Astrocyte of the cerebellum (primary cell): ENCODE data around the gene BNIP2.
"Not testable (repeated sequence)": the region's sequence is repeated elsewhere in the genome, so short reads cannot be mapped to it uniquely, and the experiment has no call there.

Experiments used
- DNase-seq: peaks from one replicate; pipeline ENCODE4 v3.0.0-alpha.2; 2011; ENCODE audit warnings: low read depth
- H3K4me3 ChIP-seq: 2 replicates; pipeline ENCODE4 v1.5.1; 2011; ENCODE audit warnings: mild to moderate bottlenecking, low read depth, low read length, moderate library complexity
- in situ Hi-C: cut with HindIII; loops from 2 replicates; pipeline ENCODE4 v1.10.0; 2017; ENCODE audit warnings: low sequenced_read_pairs
- TF ChIP-seq, protein P1 (sequence below): IDR thresholded peaks from 2 replicates; pipeline ENCODE4 v1.5.1; 2012; ENCODE audit warnings: low read length, low read depth, moderate library complexity, mild to moderate bottlenecking; ENCODE audit errors: missing control alignments

Gene BNIP2

DNA sequence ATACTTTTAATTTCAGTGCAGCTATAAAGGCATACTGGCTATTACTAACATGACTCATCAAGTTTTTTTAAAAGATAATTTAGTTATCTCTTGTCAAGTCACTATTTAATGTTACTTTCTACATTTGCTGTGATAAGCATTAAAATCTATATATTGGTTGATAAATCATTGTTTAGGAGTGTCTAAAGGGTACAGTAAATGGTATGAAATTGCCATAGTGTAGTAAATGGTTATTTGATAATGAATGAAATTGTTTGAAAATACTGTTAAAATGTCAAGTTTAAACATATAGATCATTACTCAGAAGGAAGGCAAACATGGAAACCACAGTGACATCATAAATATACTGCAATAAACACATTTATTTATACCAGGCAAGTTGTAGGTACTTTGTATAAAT is 13.2 kb upstream of the BNIP2 start:
- in situ Hi-C loops: no loop called here

DNA sequence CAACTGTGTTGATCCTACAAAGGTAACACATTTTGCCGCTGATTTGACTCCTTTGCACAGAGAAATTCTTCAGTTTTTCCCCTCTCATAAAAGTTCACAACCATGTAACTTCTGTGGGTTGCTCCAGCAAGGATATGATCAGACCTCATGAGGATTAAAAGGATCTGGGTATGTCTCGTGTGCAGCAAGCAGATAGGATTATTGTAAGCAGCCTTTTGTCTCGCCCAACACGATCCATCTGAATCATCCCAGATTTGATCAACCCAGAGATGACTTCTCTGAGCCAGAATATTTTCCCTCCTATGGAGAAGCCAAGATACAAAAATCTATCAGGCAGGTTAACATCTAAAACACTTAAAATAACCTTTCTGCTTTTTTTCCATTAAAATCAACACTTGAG is 12.8 kb upstream of the BNIP2 start:
- in situ Hi-C loops: no loop called here
- TF ChIP-seq, protein P1, sequence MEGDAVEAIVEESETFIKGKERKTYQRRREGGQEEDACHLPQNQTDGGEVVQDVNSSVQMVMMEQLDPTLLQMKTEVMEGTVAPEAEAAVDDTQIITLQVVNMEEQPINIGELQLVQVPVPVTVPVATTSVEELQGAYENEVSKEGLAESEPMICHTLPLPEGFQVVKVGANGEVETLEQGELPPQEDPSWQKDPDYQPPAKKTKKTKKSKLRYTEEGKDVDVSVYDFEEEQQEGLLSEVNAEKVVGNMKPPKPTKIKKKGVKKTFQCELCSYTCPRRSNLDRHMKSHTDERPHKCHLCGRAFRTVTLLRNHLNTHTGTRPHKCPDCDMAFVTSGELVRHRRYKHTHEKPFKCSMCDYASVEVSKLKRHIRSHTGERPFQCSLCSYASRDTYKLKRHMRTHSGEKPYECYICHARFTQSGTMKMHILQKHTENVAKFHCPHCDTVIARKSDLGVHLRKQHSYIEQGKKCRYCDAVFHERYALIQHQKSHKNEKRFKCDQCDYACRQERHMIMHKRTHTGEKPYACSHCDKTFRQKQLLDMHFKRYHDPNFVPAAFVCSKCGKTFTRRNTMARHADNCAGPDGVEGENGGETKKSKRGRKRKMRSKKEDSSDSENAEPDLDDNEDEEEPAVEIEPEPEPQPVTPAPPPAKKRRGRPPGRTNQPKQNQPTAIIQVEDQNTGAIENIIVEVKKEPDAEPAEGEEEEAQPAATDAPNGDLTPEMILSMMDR: no peak
- no peak for DNase-seq

More for the DNA sequence above, 13.2 kb upstream of the BNIP2 start:
- TF ChIP-seq, protein P1: no peak
- no peak for DNase-seq
- no peak overlapping the region for H3K4me3 ChIP-seq

DNA sequence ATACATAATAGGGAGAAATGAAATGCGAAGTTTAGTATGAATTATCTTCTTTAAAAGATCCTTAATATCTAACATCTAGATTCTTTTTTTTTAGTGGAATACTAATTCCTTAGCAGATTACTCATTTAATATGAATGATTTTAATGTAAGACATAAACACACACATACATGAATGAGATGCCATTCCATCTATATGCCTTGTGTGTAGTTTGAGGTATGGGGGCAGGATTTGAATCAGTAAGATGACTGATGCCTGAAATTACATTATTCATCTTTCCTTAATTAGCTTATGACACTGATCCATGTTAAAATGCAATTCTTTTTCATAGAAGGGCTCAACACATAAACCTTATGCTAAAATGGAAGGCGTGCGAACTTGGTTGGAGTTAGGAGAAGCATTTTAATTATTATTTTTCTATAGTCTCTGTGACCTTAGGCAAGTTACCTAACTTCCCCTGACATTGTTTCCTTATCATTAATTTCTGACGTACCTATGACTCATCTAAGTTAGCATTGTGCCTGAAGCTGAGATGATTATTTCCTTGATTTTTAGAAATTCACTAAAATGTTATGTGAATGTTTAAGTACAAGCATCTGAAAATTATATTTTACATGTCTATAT is 10.8 kb upstream of the BNIP2 start:
- DNase-seq: no peak
- TF ChIP-seq, protein P1: no peak
- no peak overlapping the region for H3K4me3 ChIP-seq
- in situ Hi-C loops: loop anchor here (10.0 kb wide), 2 partner anchors 625 to 745 kb away; no protein-coding TSS in a partner anchor

More for the DNA sequence above, 12.8 kb upstream of the BNIP2 start:
- H3K4me3 ChIP-seq: no peak overlapping the region

DNA sequence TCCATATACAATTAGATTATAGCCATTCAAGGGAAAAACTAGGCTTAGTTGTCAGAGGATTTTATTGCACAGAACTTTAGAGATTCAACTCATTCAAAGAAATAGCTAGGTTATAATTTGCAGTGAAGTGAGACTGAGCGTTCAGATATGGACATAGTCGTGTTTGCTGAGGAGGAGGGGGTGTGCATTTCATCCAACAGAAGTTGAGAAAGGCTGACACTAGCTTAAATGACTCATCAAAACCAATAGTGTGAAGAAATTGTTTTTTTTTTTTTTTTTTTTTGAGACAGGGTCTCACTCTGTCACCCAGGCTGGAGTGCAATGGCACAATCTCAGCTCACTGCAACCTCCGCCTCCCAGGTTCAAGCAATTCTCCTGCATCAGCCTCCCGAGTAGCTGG is 8.9 kb upstream of the BNIP2 start:
- in situ Hi-C loops: loop anchor here (10.0 kb wide), 2 partner anchors 627 to 747 kb away; no protein-coding TSS in a partner anchor
- not testable (repeated sequence) for DNase-seq

DNA sequence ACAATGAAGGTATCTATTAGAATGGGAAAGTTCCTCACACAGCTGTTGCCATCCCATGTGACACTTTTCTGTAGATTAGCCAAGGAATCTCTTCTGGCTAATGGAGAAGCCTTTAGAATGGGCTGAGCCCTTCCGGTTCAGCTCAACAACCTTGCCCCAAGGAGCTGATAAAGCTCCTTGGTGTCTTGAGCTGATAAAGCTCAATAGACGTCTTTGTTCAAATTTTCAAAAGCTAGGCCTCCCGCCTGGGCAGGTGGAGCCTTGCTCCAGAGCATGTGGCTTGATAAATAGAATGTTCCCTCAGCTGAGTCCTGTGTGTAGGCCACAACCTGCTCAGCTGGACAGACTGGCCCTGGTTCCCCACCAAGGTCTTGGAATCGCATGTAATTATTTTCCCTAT is 7.2 kb upstream of the BNIP2 start:
- in situ Hi-C loops: loop anchor here (10.0 kb wide), 2 partner anchors 628 to 748 kb away; no protein-coding TSS in a partner anchor
- H3K4me3 ChIP-seq: no peak overlapping the region
- TF ChIP-seq, protein P1: no peak
- no peak for DNase-seq

More for the DNA sequence above, 8.9 kb upstream of the BNIP2 start:
- not testable (repeated sequence) for H3K4me3 ChIP-seq

DNA sequence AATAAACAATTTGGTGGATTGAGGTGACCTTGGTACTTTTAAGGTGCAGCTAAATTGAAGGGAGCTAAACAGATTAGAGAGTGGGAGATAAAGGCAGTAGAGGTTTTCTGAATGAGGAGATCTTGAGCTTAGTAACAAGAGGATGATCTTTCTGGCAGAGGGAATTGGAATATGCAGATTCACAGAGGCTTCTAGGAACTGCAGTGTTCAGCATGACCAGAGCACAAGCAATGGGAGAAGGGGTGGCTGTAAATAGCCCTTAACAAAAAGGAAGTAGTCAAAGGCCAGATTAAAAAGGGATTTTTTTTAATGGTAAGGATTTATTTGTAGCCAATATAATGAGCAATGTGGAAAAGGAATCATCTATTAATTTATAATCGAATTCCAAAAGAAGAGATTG is 5.7 kb upstream of the BNIP2 start:
- in situ Hi-C loops: loop anchor here (10.0 kb wide), 2 partner anchors 630 to 750 kb away; no protein-coding TSS in a partner anchor

More for the DNA sequence above, 5.7 kb upstream of the BNIP2 start:
- no peak for DNase-seq
- no peak overlapping the region for H3K4me3 ChIP-seq
- TF ChIP-seq, protein P1: no peak
